EL (cell line): ENCODE results near the gene ELF2.
A peak's percentile ranks its signal among the peaks of the same experiment; 100 is the strongest.
"Not testable (repeated sequence)": the region's sequence is repeated elsewhere in the genome, so short reads cannot be mapped to it uniquely, and the experiment has no call there.

ENCODE experiments used
- DNase-seq: peaks from one replicate; pipeline ENCODE4 v3.0.0-alpha.2; 2016

Gene ELF2

DNA sequence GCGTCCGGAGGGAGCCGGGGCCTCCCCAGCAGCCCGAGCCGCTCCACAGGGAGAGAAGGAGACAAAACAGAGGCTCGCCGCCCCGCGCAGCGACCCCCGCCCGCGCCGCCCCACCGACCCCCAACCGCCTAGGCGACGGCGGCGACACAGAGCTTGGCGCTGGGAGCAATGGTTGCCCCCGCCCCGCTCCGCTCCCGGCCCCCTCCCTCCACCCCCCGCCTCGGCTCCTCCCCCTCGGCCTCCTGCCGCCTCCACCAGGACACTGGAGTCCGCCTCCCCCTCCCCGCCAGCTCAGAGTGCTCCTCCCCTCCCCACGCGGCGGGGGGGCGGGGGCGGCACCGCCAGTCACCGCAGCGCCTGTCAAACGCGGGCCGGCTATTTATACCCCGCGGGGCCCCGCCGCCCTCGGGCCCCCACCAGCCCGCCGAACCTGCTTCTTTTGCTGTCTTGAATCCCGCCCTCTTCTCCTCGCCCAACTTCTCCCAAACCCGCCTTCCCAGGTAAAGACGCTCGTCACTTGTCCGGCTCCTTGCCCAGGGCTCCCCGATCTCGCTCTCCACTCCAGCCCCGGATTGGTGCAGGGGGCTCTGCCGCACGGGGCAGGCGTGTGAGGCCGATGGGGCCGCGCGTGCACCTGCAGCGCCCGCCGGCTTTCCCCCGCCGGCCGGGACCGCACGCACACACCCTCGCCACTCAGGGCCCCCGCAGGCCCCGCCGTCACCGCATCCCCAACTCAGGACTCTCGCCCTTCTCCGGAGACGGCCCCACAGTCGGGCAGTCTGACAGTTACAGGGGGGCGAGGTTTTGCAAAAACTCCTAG is at the start of gene ELF2:
Gene ELF2, minus strand, starts transcription at position 170 of the 820 bp plus-strand sequence. CDS start 39,517 bp downstream, outside the sequence.
- DNase-seq = peak; percentile 86

DNA sequence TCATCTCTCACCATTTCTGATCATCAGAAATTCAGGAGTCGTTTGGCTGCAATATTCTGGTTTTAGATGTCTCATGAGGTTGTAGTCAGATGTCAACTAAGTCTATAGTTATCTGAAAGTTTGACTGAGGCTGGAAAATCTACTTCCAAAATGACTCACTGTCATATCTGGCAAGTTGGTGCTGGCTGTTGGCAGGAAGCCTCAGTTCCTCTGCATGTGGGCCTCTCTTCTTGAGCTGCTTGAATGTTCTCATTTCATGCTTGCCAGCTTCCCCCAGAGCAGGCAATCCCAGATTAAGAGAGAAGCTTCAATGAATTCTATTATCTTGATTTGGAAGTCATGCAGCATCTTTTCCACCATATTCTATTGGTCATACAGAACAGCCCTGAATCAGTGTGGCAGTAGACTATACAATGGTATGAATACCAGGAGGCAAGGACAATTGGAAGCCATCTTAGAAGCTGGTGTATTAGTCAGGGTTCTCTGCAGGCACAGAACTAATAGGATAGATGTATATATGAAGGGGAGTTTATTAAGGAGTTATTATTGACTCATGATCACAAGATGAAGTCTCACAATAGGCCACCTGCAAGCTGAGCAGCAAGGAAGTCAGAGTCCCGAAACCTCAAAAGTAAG is 46.8 kb upstream of the ELF2 start:
- peak; percentile 64 for DNase-seq

DNA sequence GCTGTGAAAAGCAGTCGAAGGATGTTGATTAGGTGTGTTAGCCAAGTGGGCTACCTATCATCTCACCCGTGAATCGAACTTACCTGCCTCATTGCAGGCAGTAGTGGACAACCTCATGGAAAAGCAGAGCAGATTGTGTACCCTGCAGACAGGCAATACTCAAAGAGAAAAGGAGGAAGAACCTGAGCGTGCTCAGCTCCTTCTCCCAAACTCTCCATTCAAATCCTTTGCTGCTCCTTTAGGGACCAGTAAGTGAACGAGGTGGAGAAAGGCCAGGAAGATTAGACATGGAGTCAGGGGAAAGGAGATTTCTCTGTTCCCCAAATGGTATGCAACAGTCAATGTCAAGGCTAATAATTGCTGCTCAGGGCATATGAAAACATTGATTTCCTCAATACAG is 45.2 kb upstream of the ELF2 start:
- DNase-seq = no peak

DNA sequence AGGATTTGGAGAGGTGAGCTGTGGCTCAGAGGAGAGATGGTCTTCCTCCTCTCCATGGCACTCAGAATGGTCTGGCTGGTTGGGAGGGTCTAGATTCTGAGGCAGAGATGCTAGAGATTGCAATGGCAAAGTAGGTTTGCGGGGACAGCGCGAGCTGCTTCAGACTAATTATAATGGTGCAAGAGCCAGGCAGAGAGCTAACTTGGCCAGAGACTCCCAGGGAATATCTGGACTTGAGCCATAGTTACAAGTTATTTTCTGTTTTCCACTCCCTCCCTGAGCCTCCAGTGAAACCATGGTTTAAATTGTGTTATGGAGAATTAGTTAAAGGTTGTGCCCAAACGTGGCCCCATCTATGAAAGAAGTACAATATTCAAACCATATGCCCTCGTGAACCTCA is 44.7 kb upstream of the ELF2 start:
- no peak for DNase-seq

DNA sequence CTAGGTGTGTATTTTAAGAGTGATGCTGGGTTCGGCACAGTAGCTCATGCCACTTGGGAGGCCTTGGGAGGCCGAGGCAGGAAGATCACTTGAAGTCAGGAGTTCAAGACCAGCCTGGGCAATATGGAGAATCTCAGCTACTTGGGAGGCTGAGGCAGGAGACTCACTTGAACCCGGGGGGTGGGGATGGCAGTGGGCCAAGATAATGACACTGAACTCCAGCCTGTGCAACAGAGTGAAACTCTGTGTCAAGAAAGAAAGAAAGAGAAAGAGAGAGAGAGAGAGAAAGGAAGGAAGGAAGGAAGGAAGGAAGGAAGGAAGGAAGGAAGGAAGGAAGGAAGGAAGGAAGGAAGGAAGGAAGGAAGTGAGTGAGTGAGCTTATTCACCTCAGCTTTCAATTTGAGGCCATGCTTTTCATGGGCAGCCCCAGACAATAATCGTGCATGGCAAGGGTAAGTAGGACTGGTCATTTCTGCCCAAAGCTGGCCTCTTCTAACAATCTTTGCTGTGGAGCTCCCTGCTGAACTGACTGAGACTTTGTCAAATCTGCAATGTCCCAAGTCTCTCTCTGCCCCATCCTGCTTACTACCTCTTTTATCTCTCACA is 42.5 kb upstream of the ELF2 start:
- no peak for DNase-seq

DNA sequence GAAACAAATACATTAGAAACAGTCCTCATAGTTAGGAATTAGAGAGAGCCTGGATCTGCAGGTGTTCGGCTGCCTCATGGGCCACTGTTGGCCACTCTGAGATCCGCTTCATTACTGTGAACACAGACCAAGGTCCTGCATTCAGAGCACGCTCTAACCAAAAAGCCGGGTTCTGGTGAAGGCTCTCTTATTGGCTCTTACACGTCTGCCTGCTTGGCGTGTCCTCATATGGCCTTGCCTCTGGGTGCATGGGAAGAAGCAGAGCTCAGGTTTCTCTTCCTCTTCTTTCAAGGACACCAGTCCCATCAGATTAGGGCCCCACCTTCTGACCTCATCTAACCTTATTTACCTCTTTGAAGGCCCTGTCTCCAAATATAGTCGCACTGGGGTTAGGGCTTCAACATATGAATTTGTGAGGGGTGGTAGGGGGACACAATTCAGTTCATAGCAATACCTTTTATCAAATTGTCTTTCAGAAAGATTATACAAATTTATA is 37.1 kb upstream of the ELF2 start:
- DNase-seq = no peak

DNA sequence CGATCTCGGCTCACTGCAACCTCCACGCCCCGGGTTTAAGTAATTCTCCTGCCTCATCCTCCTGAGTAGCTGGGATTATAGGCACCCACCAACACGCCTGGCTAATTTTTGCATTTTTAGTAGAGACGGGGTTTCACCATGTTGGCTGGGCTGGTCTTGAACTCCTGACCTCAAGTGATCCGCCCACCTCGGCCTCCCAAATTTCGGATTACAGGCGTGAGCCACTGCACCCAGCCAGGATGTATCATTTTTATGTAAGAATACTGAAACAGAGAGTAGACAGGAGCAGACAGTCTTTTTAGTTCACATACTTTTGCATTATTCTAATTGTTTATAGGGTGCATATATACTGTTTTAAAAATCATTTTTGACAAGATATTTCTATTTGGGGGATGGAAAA is 36.6 kb upstream of the ELF2 start:
- DNase-seq = not testable (repeated sequence)

DNA sequence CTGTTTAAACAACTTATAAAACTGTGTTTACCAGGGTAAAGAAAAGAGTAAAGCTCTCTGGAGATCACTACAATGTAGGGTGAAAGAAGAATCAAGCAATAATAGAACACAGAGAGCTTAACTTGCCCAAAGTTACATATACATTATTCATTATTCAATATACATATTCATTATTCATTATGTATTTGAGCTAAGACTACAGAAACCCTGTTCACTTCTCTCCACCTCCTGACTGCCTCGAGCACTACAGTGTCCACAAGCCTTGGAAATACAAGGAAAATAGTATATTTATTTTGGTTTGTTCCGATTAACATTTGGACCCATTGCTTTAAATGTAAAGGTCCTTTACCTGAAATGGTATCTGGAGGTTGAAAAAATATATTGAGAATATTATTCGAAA is 35.9 kb upstream of the ELF2 start:
- DNase-seq = no peak

DNA sequence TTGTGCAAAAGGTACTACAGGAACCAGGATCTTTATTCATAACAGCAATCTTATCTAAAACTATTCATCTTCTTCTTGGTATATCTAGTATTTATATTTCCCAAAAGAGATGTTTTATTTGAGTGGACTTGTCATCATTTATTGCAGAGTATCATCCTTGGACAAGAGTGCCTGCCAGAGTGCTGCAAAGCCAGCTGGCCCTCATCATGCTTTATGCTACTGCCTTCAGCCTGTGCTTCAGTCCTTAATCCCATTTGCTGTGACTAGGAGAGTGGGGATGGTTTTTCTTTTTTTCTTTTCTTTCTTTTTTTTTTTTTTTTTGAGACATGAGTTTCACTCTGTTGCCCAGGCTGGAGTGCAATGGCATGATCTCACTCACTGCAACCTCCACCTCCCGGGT is 33.5 kb upstream of the ELF2 start:
- no peak for DNase-seq

DNA sequence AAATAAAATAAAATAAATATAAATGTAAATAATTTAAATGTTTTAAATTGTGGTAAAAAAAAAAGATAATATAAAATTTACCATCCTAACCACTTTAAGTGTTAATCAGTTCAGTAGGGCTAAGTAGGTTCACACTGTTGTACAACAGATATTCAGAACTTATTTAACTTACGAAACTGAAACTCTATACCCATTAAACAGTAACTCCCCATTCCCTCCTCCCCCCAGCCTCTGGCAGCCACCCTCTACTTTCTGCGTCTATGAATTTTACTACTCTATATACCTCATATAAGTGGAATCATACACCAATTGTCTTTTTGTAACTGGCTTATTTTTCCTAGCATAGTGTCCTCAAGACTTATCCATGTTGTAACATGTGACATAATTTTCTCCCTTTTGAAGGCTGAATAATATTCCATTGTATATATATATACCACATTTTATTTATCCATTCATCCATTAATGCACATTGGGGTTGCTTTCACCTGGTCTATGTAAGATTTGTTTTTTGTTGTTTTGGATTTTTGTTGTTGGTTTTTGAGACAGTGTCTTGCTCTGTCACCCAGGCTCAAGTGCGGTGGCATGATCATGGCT is 32.5 kb upstream of the ELF2 start:
- DNase-seq = no peak

DNA sequence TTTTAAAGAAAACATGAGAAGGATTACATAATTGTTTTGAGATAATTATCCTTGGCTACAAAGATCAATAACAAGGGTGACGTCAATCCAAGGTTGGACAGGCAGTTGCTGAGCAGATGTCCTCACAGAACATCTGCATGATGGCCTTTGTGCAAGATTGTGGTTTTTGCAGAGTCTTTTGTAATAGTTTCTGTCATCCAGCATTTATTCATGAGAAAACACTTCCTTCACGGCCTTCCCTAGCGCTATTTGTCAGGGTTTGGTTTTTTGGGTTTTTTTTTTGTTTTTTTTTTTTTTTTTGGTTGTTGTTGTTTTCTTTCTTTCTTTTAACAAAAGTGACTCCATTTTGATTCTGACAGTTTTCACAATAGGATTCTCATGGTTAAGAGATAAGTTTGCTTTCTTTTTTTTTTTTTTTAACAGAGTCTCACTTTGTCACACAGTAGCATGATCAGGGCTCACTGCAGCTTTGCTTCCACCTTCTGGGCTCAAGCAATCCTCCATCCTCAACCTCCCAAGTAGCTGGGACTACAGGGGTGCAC is 31.5 kb upstream of the ELF2 start:
- DNase-seq = peak; percentile 71

DNA sequence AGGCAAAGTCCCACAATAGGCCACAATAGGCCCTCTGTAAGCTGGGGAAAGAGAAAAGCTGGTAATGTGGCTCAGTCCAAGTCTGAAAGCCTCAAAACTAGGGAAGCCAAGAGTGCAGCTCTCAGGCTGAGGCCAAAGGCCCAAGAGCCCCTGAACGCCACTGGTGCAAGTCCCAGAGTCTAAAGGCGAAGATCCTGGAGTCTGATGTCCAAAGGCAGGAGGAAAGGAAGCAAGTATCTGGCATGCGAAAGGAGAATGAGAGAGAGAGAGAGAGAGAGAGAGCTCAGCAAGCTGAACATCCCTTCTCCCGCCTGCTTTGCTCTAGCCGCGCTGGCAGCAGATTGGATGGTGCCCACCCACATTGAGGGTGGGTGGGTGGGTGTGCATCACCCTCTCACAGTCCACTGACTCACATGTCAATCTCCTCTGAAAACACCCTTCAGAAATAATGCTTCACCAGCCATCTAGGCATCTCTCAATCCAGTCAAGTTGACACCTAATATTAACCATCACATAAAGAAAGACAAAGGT is 30.9 kb upstream of the ELF2 start:
- no peak for DNase-seq

DNA sequence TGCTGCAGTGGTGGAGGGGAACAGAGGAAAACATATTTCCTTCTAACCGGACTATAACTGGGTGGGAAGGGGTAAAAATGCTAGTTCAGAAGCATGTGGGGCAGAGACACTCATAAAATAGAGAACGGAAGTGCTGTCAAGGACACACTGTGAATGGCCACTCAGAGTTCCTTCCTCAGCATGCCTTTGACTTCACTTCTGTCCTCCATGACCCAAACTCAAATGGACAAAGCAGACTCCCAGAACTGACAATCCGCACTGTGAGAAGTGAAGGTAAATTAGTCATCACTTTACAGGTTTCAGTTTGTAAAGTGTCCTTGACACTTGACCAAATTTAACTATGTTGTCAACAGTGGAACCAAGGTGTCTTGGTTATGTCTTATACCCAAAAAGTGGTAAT is 30.2 kb upstream of the ELF2 start:
- no peak for DNase-seq

DNA sequence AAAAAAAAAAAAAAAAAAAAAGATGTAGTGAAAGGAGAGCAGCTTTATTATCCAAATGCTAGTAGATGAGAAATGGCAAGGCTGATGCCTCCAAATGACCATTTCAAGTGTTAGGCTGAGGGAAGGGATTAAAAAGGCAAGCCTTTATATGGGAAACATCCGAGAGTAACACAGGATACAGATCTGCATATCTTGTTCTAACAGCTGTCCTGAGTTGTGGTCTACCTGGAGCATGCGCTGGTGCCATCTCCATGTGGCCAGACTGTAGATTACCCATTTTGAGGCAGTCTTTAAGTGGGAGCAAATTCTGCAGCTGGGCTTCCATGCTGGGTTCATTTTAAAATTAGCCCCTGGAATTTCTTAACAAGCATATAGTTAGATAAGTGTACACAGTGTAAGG is 26.0 kb upstream of the ELF2 start:
- no peak for DNase-seq

DNA sequence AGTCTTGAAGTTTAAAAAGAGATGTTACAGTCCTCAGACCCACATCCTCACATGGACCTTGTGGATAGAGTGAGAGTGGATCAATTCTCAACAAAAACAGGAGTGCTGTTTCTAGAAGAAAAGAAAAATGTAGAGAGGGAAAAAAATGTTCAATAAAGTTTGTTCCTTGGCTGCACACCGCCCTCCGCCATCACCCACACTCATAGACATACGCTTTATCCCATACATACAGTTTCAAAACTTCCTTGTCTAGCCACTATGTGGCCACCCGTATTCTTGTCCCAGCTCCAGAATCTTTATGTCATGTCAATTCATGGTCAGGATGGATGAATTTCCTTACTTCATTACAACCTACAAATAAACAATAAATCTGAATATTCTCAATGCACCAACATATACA is 23.5 kb upstream of the ELF2 start:
- no peak for DNase-seq

DNA sequence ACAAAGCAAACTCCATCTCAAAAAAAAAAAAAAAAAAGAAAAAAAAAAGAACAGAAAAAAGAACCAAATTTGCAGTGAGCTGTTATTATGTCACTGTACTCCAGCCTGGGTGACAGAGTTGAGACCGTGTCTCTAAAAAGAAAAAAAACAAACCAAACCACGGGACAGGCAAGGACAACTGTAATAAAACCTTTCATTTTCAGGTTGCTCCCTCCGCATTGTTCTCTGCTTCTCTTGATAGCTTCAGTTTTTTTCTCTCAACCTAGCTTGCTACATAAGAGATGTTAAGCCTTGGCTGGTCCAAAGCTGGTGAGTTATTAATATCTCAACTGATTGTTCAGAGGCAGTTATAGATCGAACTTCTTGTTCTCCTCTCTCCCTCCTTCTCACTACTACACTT is 23.1 kb upstream of the ELF2 start:
- DNase-seq = no peak

DNA sequence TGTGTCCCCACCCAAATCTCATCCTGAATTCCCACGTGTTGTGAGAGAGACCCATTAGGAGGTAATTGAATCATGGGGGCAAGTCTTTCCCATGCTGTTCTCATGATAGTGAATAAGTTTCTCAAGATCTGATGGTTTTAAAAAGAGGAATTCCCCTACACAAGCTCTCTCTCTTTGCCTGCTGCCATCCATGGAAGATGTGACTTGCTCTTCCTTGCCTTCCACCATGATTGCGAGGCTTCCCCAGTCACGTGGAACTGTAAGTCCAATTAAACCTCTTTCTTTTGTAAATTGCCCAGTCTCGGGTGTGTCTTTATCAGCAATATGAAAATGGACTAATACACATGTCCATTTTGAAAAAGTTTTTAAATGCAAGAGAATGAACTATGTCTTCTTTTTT is 20.2 kb upstream of the ELF2 start:
- not testable (repeated sequence) for DNase-seq

DNA sequence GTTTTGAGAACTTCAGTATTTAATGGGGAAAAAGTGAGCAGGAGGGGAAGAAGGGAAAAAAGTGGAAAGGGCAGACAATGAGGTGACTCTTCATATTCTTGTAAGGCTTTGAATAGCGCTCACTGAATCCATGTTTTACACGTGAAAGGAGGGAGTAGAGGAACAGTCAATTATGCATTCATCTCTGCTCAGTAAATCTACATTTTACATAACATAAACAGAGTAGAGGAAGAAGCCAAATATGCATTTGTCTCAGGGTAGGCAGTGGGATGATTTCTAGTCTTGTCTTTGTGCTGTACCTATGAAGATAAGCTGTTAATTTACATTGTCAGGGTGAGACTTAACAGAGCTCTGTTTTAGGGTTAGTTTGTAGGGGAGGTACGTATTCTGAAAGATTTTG is 19.4 kb upstream of the ELF2 start:
- DNase-seq = no peak

DNA sequence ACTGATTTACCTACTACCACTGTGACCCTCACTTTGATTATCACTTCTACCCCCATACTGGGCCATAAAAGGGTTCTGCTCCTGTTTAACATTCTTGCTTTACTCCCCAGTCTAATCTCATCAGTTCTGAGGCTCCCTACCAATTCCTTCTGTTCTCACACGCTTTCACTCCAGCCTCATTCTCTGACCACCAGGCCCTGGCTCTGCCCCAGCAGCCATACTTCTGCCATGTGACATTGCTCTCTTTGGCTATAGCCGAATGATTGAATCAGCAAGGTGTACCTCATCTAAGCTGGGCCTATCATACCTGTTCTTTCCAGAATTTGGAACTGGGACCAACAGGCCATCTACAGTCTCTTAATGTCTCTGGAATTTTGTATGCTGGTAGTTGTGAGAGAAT is 14.4 kb upstream of the ELF2 start:
- DNase-seq = no peak

DNA sequence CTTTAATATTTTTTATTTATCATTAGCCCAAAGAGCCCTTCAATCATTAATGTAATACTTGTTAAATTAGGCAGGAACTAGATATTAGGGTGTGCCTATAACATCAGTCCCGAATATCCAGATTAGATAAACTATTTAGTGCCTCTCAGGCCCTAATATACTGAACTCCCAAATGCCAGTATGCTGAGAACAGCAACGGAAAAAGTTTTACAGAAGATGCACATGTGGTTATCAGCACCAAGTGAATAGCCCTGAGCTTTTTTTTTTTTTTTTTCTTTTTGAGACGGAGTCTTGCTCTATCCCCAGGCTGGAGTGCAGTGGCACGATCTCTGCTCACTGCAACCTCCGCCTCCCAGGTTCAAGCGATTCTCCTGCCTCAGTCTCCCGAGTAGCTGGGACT is 13.0 kb upstream of the ELF2 start:
- DNase-seq = no peak

DNA sequence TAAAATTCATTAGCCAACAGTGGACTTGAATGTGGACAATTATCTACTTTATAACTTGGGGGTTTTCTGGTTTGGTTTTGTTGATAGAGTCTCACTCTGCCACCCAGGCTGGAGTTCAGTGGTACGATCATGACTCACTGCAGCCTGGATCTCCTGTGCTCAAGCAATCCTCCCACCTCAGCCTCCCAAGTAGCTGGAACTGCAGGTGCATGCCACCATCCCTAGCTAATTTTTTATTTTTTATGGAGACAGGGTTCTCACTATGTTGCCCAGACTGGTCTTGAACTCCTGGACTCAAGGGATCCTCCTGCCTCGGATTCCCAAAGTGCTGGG is 12.4 kb upstream of the ELF2 start:
- DNase-seq = no peak

DNA sequence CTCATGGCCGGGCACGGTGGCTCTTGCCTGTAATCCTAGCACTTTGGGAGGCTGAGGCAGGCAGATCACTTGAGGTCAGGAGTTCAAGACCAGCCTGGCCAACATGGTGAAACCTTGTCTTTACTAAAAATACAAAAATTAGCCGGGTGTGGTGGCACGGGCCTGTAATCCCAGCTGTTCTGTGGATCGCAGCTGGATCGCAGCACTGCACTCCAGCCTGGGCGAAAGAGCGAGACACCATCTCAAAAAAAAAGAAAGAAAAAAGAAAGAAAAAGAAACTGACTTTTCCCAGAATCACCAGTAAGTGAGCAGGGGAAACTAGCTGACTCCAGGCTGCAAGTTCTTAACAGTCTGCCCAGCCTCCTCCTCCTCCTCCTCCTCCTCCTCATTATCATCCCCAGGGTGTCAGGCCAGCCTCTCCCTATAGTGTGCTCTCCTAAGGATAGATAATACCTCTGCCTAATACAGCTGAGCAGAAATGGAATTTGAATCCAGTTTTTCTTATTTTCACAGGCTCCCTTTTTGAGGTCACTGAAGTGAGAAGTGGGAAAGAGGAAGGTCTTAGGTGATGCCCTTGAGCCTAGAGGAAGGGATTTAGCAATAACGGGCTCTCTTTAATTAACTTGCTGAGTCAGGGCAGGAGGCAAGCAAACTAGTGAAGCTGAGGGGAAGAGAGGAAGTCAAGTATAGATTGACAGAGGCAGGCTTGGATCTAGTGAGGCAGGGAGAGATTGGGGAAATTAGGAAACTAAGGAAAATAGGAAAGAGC is 11.8 kb upstream of the ELF2 start:
- DNase-seq = no peak

DNA sequence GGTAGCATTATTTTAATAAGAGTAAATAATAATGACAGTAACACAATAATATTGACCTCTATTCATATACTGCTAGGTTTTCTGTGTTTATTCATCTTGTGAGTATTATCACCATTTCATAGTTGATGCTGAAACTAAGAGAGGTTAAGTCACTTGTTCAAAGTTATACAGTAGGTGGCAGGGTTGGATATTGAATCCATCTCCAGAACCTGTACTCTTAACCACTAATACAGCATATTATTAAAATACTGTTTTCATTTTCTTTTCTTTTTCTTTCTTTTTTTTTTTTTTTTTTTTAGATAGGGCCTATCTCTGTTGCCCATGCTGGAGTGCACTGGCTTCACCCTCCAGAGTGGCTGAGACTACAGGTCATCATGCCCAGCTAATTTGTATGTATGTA is 7.1 kb upstream of the ELF2 start:
- DNase-seq = peak; percentile 23
